Measurements from ENCODE around the gene SUSD4.

DNA sequence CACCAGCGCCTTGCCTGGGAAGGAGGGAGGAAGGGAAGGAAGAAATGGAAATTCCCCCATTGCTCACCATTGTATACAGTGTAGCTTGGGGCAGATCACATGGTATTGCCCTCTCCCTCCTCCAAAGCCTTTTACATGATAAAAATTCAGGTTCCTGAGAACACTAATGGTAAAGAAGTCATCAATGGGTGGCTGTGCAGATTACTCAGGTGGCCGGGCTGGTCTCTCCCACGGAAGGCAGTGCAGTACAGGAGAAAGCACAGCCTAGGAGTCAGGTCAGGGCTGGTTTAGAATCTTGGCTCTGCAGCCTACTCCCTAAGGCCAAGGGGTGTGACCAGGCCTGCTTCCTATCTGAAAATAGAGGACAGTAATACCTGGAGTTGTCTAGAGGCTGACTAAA lies 107.9 kb downstream of the SUSD4 start:
- TF ChIP-seq, protein P1, sequence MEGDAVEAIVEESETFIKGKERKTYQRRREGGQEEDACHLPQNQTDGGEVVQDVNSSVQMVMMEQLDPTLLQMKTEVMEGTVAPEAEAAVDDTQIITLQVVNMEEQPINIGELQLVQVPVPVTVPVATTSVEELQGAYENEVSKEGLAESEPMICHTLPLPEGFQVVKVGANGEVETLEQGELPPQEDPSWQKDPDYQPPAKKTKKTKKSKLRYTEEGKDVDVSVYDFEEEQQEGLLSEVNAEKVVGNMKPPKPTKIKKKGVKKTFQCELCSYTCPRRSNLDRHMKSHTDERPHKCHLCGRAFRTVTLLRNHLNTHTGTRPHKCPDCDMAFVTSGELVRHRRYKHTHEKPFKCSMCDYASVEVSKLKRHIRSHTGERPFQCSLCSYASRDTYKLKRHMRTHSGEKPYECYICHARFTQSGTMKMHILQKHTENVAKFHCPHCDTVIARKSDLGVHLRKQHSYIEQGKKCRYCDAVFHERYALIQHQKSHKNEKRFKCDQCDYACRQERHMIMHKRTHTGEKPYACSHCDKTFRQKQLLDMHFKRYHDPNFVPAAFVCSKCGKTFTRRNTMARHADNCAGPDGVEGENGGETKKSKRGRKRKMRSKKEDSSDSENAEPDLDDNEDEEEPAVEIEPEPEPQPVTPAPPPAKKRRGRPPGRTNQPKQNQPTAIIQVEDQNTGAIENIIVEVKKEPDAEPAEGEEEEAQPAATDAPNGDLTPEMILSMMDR (conservative IDR thresholded peaks at IDR 0.05; ENCODE audit: low read length): no peak
- no peak for TF ChIP-seq EZH2phosphoT487 (IDR thresholded peaks at IDR 0.05; ENCODE audit: borderline replicate concordance)
